GM18505 (cell line): Measurements from ENCODE around the gene PRKAG2.

ENCODE experiments used
- ATAC-seq: cut with Tn5 transposase; IDR thresholded peaks from one replicate; pipeline ENCODE4 v1.9.1; 2021; ENCODE audit not compliant: unreplicated experiment
- POLR2A ChIP-seq: IDR thresholded peaks from 4 replicates; pipeline ENCODE4 v1.6.1; 2011; ENCODE audit warnings: borderline replicate concordance; ENCODE audit not compliant: insufficient read depth, insufficient read length; ENCODE audit errors: extremely low read depth

PRKAG2 gene

GRCh38 chr7:151896086-151896485, 19.2 kb upstream of the PRKAG2 start:
- no peak for ATAC-seq
- TF ChIP-seq POLR2A, result no peak

- TF ChIP-seq POLR2A, result no peak
- ATAC-seq, result no peak
These were observed 18.7 kb upstream of the PRKAG2 start for GRCh38 chr7:151895631-151896031.

GRCh38 chr7:151895008-151895630, 18.2 kb upstream of the PRKAG2 start:
- no peak for ATAC-seq
- TF ChIP-seq POLR2A, result no peak

GRCh38 chr7:151894111-151895007, 17.4 kb upstream of the PRKAG2 start:
- ATAC-seq, result no peak
- TF ChIP-seq POLR2A, result no peak

GRCh38 chr7:151893405-151893923, 16.5 kb upstream of the PRKAG2 start:
- no peak for TF ChIP-seq POLR2A
- no peak for ATAC-seq

- no peak for TF ChIP-seq POLR2A
- no peak for ATAC-seq
These were observed 14.8 kb upstream of the PRKAG2 start for GRCh38 chr7:151891753-151892152.

GRCh38 chr7:151891182-151891581, 14.3 kb upstream of the PRKAG2 start:
- TF ChIP-seq POLR2A, result no peak
- no peak for ATAC-seq

- no peak for TF ChIP-seq POLR2A
- ATAC-seq, result no peak
These were observed 13.6 kb upstream of the PRKAG2 start for GRCh38 chr7:151890355-151891004.

- no peak for TF ChIP-seq POLR2A
- no peak for ATAC-seq
These were observed 12.8 kb upstream of the PRKAG2 start for GRCh38 chr7:151889406-151890354.

GRCh38 chr7:151888079-151889067, 11.5 kb upstream of the PRKAG2 start:
- no peak for TF ChIP-seq POLR2A
- no peak for ATAC-seq

- TF ChIP-seq POLR2A, result no peak
- no peak for ATAC-seq
These were observed 9.9 kb upstream of the PRKAG2 start for GRCh38 chr7:151886783-151887182.
